Left renal pelvis (tissue), 4 donors: Measurements from ENCODE around the gene ITGB5. TPM values are rescaled to one million over a fixed set of nuclear protein-coding genes. Genes with fewer than 3 reads are reported as not detected.
A peak's percentile ranks its signal among the peaks of the same experiment; 100 is the strongest.

ENCODE experiments used
- DNase-seq, 4 donors: peaks; one replicate each; pipeline ENCODE4 v3.0.0-alpha.2; 2013; ENCODE audit warnings: low read depth in 4 of 4, low spot score in 3 of 4
- polyA plus RNA-seq, 4 donors: library from polyadenylated mRNA; unstranded; fragments of 120-200 nt; gene quantifications; one replicate each; pipeline ENCODE4 v1.2.1, GENCODE V29; 2013; ENCODE audit not compliant: insufficient read length in 4 of 4

Gene ITGB5, protein sequence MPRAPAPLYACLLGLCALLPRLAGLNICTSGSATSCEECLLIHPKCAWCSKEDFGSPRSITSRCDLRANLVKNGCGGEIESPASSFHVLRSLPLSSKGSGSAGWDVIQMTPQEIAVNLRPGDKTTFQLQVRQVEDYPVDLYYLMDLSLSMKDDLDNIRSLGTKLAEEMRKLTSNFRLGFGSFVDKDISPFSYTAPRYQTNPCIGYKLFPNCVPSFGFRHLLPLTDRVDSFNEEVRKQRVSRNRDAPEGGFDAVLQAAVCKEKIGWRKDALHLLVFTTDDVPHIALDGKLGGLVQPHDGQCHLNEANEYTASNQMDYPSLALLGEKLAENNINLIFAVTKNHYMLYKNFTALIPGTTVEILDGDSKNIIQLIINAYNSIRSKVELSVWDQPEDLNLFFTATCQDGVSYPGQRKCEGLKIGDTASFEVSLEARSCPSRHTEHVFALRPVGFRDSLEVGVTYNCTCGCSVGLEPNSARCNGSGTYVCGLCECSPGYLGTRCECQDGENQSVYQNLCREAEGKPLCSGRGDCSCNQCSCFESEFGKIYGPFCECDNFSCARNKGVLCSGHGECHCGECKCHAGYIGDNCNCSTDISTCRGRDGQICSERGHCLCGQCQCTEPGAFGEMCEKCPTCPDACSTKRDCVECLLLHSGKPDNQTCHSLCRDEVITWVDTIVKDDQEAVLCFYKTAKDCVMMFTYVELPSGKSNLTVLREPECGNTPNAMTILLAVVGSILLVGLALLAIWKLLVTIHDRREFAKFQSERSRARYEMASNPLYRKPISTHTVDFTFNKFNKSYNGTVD
- 100 to 1,000 TPM in 1 of 4 donors, 10 to 100 TPM in 3; 63.8 to 101 (median 91.5) TPM for polyA plus RNA-seq

DNA sequence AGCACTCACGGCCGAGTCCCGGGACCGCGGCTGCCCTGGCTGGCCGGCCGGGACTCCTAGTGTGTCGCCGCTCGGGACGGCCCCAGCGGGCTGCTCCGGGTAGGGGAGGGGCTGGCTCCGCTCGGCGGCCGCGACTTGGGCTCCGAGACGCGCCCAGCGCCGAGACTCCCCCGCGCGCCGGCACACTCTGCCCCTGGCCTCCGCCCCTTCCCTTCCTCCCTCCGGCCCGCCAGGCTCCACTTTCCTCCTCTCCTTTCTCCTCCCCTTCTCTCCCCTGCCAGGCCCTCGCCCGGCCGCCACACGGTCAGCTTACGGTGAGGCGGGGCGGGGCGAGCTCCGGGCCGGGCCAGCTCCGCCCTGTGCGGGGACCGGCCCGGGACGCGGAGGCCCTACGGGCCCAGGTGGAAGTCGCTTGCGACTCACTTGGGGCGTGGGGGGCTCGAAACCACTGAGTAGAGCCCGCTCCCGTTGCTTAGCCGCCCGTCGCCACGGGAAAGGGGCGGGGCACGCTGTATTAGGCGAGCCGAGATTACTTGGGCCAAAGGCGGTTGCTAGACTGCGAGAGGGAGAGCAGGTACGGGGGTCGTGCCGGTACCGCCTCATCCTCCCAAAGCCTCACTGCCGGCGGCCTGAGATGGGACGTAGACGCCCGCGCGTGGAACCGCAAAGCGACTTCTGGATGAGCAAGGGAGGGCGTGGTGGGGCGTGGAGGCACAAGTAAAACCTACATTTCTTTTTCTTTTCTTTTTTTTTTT, at the start of gene ITGB5:
Gene ITGB5 (minus strand): TSS at position 189 of the 755 bp plus-strand sequence. CDS start 365 bp downstream, outside the sequence.
- DNase-seq: peak in 2 of 4 donors; percentile 60 to 67

DNA sequence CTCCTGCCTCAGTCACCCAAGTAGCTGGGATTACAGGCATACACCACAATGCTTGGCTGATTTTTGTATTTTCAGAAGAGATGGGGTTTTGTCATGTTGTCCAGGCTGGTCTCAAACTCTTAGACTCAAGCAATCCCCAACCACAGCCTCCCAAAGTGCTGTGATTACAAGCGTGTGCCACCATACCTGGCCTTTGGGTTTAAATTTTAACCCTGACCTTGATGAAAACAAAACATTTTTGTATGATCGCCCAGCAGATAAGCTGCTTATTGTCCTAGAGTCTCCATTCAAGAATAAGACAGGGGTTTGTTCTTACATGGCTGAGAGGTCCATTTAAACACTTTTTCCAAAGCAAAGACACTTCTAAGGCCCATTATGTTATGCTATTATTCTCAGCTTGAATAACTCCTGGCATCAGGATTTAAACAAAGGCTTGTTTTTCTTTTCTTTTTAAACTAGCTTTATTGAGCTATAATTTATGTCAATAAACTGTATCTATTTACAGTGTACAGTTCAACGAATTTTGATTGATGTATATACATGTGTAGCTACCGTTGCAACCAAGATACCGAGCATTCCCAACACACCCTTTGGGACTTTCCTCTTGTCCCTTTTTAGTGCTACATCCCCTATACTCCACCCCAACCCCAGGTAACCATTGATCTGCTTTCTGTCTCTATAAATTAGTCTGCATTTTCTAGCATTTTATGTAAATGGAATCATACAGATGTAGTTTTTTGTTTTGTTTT, 48.8 kb upstream of the ITGB5 start:
- no peak for DNase-seq

DNA sequence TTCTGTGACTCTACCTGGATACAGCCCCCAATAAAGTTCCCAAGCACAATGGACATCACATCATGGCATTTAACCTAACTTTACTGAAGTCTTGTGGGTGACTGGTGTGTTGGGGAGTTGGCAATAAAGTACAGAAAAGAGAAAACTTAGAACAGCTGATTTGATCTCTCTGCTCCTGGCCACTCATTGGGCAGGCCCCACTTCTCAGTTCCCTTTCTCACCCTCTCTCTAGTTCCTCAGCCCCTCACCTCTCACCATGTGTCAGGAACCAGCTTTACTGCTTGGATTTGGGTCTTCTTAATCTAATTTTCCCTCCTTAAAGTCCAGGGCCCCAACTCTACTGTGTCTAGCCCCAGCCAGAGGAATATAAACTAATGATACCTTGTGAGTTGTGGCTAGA, 48.1 kb upstream of the ITGB5 start:
- no peak for DNase-seq

- DNase-seq: no peak
Measured at GRCh38 chr3:124934577-124934976, 47.4 kb upstream of the ITGB5 start, which contains the start of gene MUC13. Gene MUC13, minus strand, starts transcription at chr3:124934751. Its CDS starts 39 bp downstream, at chr3:124934712.

- DNase-seq: peak in 3 of 4 donors; percentile 14 to 39 (median 26)
Measured at GRCh38 chr3:124928333-124929202, 41.4 kb upstream of the ITGB5 start.

DNA sequence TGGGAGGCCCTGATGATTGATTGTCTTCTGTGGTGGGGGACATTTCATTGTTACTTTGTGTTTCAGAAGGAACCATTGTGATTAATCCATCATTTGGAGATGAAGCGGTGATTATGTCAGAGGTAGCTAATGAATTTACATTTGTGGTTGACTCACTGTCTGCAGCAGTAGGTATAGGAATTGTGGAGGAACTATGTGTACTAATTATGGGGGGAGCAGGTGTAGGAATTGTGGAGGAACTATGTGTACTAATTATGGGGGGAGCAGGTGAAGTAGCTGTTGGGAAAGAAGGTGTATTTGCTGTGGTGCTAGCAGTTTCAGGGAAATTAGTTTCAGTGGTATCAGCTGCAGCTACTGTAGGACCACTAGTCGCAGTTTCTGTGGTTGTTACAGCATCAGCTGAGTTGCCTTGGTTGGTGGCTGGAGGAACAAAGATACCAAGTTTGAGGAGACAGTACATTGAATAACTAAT, 40.4 kb upstream of the ITGB5 start:
- no peak for DNase-seq

DNA sequence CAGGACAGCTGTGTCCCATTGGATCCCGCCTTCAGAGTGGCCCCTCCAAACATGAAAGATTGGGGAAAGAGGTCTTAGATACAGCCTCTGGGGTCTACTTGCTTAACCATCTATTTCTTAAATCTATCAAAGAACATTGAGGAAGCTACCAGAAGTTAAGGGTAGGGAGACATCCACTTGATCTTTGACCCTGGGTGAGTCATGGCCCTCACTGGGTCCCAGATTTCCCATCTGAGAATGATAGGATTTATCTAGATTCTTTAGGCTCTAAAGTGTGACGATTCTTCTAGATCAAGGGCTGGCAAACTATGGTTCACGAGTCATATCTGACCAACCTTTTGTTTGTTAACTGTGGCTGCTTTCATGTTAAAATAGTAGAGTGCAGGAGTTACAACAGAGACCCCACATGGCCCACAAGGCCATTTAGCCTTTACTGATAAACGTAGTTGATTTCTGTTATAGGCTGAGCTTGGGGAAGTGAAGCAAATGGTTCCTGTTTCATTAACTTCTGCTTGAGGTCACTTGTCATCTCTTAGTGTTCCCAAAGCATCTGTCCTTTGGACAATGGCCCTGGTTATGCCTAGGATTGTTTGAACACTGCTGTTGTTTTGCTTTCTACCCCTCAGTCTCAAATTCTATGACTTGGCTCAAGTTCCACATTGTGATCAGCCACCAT, 39.4 kb upstream of the ITGB5 start:
- no peak for DNase-seq

DNA sequence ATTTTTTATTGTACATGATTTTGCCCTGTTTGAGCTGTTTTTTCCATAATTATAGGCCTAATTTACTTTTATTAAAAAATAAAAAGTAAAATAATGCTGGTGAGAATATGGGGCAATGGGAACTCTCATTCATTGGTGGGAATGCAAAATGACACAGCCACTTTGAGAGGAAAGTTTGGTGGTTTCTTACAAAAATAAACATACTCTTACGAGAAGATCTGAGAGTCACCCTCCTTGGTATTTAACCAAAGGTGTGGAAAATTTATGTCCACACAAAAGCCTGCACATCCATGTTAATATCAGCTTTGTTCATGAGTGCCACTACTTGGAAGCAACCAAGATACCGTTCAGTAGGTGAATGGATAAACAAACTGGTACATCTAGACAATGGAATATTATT, 37.6 kb upstream of the ITGB5 start:
- DNase-seq: no peak

DNA sequence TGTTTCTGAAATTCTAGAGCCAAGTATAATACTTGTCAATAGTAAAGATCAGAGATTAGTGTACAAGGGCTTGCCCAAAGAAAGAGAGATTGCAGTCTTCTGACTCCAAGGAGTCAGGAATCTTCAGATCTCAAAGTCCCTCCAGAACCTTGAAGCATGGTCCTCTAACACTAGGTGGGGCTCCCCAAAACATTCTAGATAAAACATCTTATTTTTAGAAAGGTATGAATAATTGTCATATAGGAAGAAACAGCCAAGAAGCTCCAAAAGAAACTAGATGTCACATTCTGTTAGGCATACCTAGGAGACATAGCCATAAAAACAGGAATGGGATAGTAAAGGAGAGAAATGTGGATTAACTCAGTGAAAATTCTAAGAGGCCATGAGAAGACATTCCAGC, 36.7 kb upstream of the ITGB5 start:
- no peak for DNase-seq

GRCh38 chr3:124920718-124921117, 33.6 kb upstream of the ITGB5 start:
- DNase-seq: no peak

GRCh38 chr3:124919756-124920155, 32.6 kb upstream of the ITGB5 start:
- DNase-seq: no peak

GRCh38 chr3:124918524-124918923, 31.4 kb upstream of the ITGB5 start:
- DNase-seq: no peak

DNA sequence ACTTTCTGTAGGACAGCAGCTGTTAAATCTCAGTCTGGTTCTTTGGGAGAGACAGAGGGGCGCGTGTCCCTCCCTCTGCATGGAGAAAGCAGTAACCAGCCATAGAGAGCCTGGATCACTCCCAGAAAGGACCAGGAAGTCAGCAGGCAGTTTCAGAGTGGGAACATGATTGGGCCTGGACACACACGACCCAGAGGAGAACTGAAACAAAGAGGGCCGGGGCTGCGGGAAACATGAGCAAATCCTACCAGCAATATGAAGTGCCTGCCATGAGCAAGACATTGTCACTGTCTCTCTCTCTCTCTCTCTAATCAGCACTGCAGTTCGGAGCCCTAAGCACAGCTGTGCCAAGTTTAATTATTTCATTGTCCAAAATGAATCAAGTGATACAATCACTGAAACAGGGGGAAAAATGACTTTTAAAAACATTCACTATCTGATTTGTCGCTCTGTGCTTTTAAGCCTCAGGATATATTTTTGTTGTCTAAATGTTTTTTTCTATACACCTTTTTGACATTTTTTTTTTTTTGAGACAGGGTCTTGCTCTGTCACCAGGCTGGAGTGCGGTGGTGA, 29.8 kb upstream of the ITGB5 start:
- peak in 1 of 4 donors; percentile 5 for DNase-seq

DNA sequence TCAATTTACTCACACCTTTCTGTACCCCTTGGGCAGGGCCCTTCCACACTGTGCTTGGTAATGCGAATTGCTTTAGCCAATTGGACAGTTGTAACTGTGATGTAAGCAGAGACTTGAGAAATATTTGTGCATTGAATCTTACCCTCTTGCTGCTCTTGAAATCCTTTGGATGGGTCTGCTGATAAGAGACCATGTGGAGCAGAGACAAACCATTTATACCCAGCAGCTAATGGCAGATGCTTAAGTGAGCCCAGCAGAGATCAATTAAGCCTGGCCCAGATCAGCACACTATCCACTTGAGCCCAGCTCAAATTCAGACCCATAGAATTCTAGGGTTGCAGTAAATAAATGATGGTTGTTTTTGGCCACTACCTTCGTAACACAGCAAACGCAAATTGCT, 28.1 kb upstream of the ITGB5 start:
- no peak for DNase-seq

GRCh38 chr3:124907957-124908356, 20.8 kb upstream of the ITGB5 start:
- DNase-seq: no peak

DNA sequence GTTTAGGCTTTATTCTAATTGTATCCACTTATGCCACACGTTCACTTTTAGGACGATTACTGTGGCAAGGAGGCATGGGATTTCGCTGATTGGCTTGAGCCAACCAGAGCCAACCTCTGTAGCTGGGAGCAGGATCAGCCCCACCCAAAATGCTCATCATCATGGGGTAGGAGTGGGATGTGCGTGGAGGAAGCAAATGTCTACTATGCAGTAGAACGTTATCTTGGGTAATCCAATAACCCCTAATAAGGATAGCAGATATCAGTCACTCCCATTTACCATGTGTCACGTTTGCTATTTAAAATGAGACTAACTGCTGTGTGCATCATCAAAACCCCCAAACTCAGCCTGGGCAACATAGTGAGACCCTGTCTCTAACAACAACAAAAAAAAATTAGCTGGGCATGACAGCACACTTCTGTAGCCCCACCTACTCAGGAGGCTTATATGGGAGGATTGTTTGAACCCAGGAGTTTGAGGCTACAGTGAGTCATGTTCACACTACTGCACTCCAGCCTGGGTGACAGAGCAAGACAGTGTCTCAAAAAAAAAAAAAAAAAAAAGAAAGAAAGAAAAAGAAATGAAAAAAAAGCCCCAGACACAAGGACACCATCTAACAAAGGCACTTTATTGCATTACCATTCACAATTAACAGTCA, 17.8 kb upstream of the ITGB5 start:
- DNase-seq: no peak
